Measurements from ENCODE around the gene ACSL3. TPM values are rescaled to one million over a fixed set of nuclear protein-coding genes. Genes with fewer than 3 reads are reported as not detected.
"Not testable (repeated sequence)": the region's sequence is repeated elsewhere in the genome, so short reads cannot be mapped to it uniquely, and the experiment has no call there.

The ACSL3 gene
- total RNA-seq, 2 donors from 2014 or later, result 48.5 to 52.8 TPM

- Mint-ChIP-seq H3K4me1 (ENCODE audit: low read depth in 2 of 2) (peaks cover 3 to 9% of the 10 kb centered on the region in 2 donors), H3K27ac (no peak overlapping the region)
- DNase-seq (ENCODE audit: low spot score), result no peak
Observed at GRCh38 chr2:222862106-222862908, 1.5 kb downstream of the ACSL3 start.

GRCh38 chr2:222862909-222863544 lies 2.2 kb downstream of the ACSL3 start:
- ATAC-seq (no peak), DNase-seq (ENCODE audit: low spot score) (no peak)
- no peaks in the 10 kb centered on the region for H3K9me3 Mint-ChIP-seq
- H3K27me3 Mint-ChIP-seq, result peaks cover 2 to 3% of the 10 kb centered on the region in 2 donors
- peaks cover 3 to 9% of the 10 kb centered on the region in 2 donors for H3K4me1 Mint-ChIP-seq (ENCODE audit: low read depth in 2 of 2)
- no peaks in the 10 kb centered on the region for H3K36me3 Mint-ChIP-seq
- H3K4me3 Mint-ChIP-seq, result no peak overlapping the region
- H3K27ac Mint-ChIP-seq, result no peak overlapping the region

More at GRCh38 chr2:222862106-222862908, 1.5 kb downstream of the ACSL3 start:
- no peak for ATAC-seq
- peaks cover 5 to 9% of the 10 kb centered on the region in 2 donors for H3K27me3 Mint-ChIP-seq
- no peaks in the 10 kb centered on the region for H3K9me3 Mint-ChIP-seq
- H3K36me3 Mint-ChIP-seq, result no peaks in the 10 kb centered on the region
- H3K4me3 Mint-ChIP-seq, result no peak overlapping the region

DNA sequence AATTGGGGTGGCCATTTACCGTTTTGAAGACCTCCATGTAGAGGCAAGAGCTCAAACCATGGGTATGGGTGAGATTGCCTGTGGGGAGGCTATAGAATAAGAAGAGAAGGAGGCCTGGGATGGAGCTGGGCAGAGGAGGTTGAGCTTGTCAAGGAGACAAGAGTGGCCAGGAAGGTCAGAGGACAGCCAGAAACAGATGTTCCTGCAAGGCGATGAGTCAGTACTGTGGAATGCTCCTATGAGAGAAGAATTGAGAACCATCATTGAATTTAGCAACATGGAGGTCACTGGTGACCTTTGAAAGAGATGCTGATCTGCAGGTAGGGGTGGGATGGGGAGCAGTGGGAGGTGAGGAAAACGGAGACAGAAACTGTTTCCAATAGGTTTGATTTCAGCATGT lies 3.5 kb downstream of the ACSL3 start:
- no peak overlapping the region for H3K27ac Mint-ChIP-seq
- no peaks in the 10 kb centered on the region for H3K9me3 Mint-ChIP-seq
- ATAC-seq (no peak), DNase-seq (ENCODE audit: low spot score) (no peak)
- H3K27me3 Mint-ChIP-seq, result no peaks in the 10 kb centered on the region
- H3K4me3 Mint-ChIP-seq, result no peak overlapping the region
- peaks cover 3 to 9% of the 10 kb centered on the region in 2 donors for H3K4me1 Mint-ChIP-seq (ENCODE audit: low read depth in 2 of 2)
- no peaks in the 10 kb centered on the region for H3K36me3 Mint-ChIP-seq

GRCh38 chr2:222865301-222865700 lies 4.5 kb downstream of the ACSL3 start:
- no peak for ATAC-seq
- no peaks in the 10 kb centered on the region for H3K27me3 Mint-ChIP-seq

DNA sequence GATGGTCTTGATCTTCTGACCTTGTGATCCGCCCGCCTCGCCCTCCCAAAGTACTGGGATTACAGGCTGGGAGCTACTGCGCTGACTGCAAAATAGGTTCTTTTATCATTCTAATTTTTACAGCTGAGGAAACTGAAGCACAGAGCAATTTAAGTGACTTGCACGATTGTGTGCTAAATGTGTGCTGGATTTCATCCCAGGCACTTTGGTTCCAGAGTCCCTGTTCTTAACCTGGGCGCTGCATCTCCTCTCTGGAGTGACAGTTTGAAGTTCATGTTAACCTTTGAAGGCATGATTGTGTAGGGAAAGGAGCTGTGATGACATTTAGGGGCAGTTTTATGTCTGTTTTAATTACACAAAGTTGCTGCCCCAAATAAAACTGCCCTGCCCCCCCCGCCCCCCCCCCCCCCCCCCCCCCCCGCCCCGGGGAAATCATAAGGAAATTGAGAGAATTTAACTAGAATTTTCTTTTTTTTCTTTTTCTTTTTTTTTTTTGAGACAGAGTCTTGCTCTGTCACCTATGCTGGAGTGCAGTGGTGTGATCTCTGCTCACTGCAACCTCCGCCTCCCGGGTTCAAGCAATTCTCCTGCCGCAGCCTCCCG lies 5.6 kb downstream of the ACSL3 start:
- Mint-ChIP-seq H3K27ac (no peak overlapping the region), H3K4me1 (ENCODE audit: low read depth in 2 of 2) (peaks cover 0 to 9% of the 10 kb centered on the region in 2 donors), H3K27me3 (no peaks in the 10 kb centered on the region), H3K36me3 (no peaks in the 10 kb centered on the region), H3K4me3 (no peak overlapping the region), H3K9me3 (no peaks in the 10 kb centered on the region)
- DNase-seq (ENCODE audit: low spot score) (no peak), ATAC-seq (no peak)

More at GRCh38 chr2:222865301-222865700, 4.5 kb downstream of the ACSL3 start:
- DNase-seq (ENCODE audit: low spot score), result no peak
- Mint-ChIP-seq H3K9me3 (no peaks in the 10 kb centered on the region), H3K4me3 (no peak overlapping the region), H3K4me1 (ENCODE audit: low read depth in 2 of 2) (peaks cover 0 to 9% of the 10 kb centered on the region in 2 donors), H3K27ac (no peak overlapping the region), H3K36me3 (no peaks in the 10 kb centered on the region)

GRCh38 chr2:222868560-222869251 lies 7.9 kb downstream of the ACSL3 start:
- ATAC-seq; DNase-seq (ENCODE audit: low spot score); H3K9me3 Mint-ChIP-seq; H3K4me3 Mint-ChIP-seq; H3K4me1 Mint-ChIP-seq (ENCODE audit: low read depth in 2 of 2); H3K27ac Mint-ChIP-seq; H3K27me3 Mint-ChIP-seq; H3K36me3 Mint-ChIP-seq: not testable (repeated sequence)

DNA sequence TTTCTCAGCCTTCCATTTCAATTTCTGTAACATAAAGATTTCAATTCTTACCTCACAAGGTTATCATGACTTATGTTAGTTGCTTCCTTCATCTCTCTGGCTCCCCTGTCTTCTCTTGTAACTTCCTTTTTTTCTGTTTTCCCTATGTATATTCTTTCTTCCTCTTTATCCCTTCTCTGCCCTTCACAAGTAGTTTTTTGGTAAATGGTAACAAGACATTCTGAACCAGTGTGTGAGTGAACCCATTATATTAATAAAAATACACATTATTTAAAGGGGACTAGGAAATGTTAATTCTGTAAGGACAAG lies 8.4 kb downstream of the ACSL3 start:
- no peaks in the 10 kb centered on the region for H3K9me3 Mint-ChIP-seq
- DNase-seq (ENCODE audit: low spot score) (no peak), ATAC-seq (no peak)
- H3K36me3 Mint-ChIP-seq, result no peaks in the 10 kb centered on the region
- no peak overlapping the region for H3K4me3 Mint-ChIP-seq
- H3K27me3 Mint-ChIP-seq, result no peaks in the 10 kb centered on the region
- no peak overlapping the region for H3K27ac Mint-ChIP-seq
- H3K4me1 Mint-ChIP-seq (ENCODE audit: low read depth in 2 of 2), result peaks cover 0 to 8% of the 10 kb centered on the region in 2 donors

DNA sequence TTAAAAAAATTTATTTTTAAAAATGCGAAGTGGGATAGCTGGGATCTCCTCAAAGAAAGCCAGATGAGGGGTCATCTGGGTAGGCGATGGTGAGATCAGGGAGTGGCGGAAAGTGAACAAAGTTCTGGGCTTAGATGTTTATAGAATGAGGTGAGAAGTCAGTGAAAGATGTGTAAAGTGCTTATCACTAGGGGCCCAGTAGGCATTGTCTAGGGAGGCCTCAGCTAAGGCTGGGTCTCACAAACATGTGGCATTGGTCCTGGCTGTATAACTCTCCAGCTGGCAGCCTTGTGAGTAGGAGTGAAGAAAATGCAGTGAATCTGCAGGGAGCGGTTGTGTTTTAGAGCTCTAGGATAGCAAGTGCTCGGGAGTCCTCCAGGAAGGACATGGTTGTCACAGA lies 10.5 kb downstream of the ACSL3 start:
- ATAC-seq, result no peak
- no peak overlapping the region for H3K27ac Mint-ChIP-seq
- DNase-seq (ENCODE audit: low spot score), result no peak
- H3K4me3 Mint-ChIP-seq, result no peak overlapping the region
- H3K36me3 Mint-ChIP-seq, result no peaks in the 10 kb centered on the region
- H3K9me3 Mint-ChIP-seq, result no peaks in the 10 kb centered on the region
- peaks cover 0 to 8% of the 10 kb centered on the region in 2 donors for H3K4me1 Mint-ChIP-seq (ENCODE audit: low read depth in 2 of 2)
- H3K27me3 Mint-ChIP-seq, result no peaks in the 10 kb centered on the region

GRCh38 chr2:222872551-222872950 lies 11.7 kb downstream of the ACSL3 start:
- no peak overlapping the region for H3K4me3 Mint-ChIP-seq

DNA sequence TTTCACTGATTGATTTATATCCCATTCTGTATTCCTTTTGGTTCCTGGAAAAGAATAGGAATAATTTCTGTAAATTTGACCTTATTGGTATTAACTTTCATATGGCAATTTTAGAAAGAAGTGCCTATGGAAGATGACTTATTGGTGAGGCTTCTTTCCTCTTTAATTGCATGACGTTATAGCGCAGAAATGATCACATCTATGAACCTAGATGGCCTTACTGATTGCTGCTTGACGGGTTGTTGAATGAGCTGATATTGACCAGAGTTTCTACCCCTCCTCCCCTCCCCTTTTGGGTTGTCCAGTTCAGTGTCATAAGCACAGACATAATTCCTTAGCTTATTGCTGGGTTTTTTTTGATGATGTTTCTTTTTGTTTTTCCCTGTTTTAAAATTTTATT lies 14.6 kb downstream of the ACSL3 start:
- Mint-ChIP-seq H3K4me1 (ENCODE audit: low read depth in 2 of 2) (peaks cover 21 to 31% of the 10 kb centered on the region in 2 donors), H3K36me3 (no peaks in the 10 kb centered on the region), H3K4me3 (no peak overlapping the region), H3K27ac (no peak overlapping the region), H3K9me3 (no peaks in the 10 kb centered on the region), H3K27me3 (no peaks in the 10 kb centered on the region)
- ATAC-seq (no peak), DNase-seq (ENCODE audit: low spot score) (no peak)

More at GRCh38 chr2:222872551-222872950, 11.7 kb downstream of the ACSL3 start:
- no peak overlapping the region for H3K27ac Mint-ChIP-seq
- no peaks in the 10 kb centered on the region for H3K36me3 Mint-ChIP-seq
- DNase-seq (ENCODE audit: low spot score) (no peak), ATAC-seq (no peak)
- H3K4me1 Mint-ChIP-seq (ENCODE audit: low read depth in 2 of 2), result peaks cover 9 to 16% of the 10 kb centered on the region in 2 donors
- H3K27me3 Mint-ChIP-seq, result no peaks in the 10 kb centered on the region
- H3K9me3 Mint-ChIP-seq, result no peaks in the 10 kb centered on the region

DNA sequence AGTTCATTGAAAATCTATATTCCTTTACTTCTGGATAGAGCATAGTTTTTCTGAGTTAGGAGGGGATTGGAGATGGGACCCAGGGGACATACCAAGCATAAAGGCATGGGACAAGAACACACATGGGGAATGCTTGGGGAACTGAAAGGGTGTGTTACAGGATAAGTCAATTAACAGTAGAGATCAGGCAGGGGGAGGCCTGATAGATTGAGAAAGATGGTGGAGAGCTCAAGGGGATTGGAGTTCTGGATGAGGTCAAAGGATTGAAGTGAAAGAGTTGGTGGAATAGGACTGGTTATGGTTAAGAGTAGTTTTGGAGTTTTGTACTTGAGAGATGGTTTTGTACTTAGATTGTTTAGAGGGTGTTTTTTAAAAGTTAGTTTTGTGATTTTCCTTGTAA lies 16.1 kb downstream of the ACSL3 start:
- ATAC-seq (no peak), DNase-seq (ENCODE audit: low spot score) (no peak)
- Mint-ChIP-seq H3K4me1 (ENCODE audit: low read depth in 2 of 2) (peaks cover 21 to 33% of the 10 kb centered on the region in 2 donors), H3K27me3 (no peaks in the 10 kb centered on the region), H3K9me3 (no peaks in the 10 kb centered on the region), H3K36me3 (no peaks in the 10 kb centered on the region), H3K27ac (no peak overlapping the region), H3K4me3 (no peak overlapping the region)

DNA sequence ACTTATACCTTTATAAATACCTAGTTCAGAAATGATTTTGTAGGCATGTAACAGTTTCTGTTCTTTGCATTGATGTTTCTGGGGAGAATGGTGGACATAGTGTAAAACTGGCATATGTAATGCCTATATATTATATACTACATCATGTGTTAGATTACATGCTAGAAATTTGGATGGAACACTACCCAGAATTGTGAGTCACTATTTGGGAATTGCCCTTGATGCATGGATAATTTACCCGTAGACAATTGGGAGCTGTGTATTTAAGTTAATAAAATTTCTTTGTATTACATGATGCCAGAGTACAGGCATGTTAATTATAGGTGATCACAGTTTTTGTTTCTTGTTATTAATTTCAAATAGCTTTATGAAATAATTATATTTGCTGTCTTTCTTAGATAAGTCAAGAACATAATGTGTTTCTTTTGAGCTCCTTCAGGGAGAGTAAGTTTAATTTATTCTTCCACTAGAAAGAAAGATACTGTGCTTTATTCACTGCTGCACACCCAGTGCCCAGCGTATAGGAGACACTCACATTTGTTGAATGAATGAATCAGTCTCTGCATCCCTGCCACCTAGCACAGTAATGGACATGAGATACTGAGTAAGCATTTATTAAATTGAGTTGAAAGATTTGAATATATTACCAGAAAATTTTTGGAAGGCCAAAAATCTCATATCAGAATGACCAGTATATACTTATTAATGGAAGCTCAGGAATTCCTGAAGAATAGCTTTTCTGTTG lies 16.9 kb downstream of the ACSL3 start:
- Mint-ChIP-seq H3K4me3 (no peak overlapping the region), H3K36me3 (no peaks in the 10 kb centered on the region), H3K27me3 (no peaks in the 10 kb centered on the region), H3K4me1 (ENCODE audit: low read depth in 2 of 2) (peaks cover 21 to 29% of the 10 kb centered on the region in 2 donors), H3K9me3 (no peaks in the 10 kb centered on the region), H3K27ac (no peak overlapping the region)
- DNase-seq (ENCODE audit: low spot score) (no peak), ATAC-seq (no peak)

DNA sequence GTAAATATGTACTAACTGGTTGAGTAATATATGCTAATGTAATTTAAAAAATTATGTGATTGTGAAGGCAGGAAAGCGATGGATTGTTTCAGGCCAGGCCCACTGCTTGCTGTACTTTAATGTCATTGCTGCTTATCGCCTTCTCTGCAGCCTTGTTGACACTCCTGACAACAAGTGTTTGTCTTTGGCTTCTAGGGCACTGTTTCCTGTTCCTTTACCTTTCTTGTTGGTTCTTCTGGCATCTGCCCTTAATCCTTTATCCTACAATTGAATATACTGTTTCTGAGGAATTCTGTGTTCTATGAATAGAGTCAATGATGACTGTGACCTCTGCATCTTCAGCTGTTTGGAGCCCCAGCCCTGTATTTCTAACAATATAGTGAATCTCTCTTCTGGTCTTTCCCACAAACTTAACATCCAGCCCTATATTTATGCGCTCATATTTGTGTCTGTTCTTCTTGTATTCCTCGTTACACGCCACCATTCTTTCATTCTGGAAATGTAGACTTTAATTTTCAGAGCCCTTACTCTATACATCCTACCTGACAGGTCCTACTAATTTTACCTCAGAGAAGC lies 17.6 kb downstream of the ACSL3 start:
- ATAC-seq (no peak), DNase-seq (ENCODE audit: low spot score) (no peak)
- peaks cover 21 to 28% of the 10 kb centered on the region in 2 donors for H3K4me1 Mint-ChIP-seq (ENCODE audit: low read depth in 2 of 2)
- H3K27me3 Mint-ChIP-seq, result no peaks in the 10 kb centered on the region
- no peak overlapping the region for H3K4me3 Mint-ChIP-seq
- H3K9me3 Mint-ChIP-seq, result no peaks in the 10 kb centered on the region
- no peak overlapping the region for H3K27ac Mint-ChIP-seq
- H3K36me3 Mint-ChIP-seq, result no peaks in the 10 kb centered on the region
